Measurements from ENCODE around the gene SLC25A17.

- TF ChIP-seq GATA3 (IDR thresholded peaks at IDR 0.05; ENCODE audit: low read depth, low read length): no peak
- no peak for TF ChIP-seq GATA2 (IDR thresholded peaks at IDR 0.05; ENCODE audit: low read depth, low read length)
These were observed 70.5 kb downstream of the SLC25A17 start for GRCh38 chr22:40748388-40749355.

Measured in SH-SY5Y (cell line).